GM18861 (cell line): ENCODE results near the gene NLRP1.

Source experiments
- ATAC-seq: cut with Tn5 transposase; IDR thresholded peaks from one replicate; pipeline ENCODE4 v1.9.1; 2021; ENCODE audit not compliant: unreplicated experiment

NLRP1 gene

DNA sequence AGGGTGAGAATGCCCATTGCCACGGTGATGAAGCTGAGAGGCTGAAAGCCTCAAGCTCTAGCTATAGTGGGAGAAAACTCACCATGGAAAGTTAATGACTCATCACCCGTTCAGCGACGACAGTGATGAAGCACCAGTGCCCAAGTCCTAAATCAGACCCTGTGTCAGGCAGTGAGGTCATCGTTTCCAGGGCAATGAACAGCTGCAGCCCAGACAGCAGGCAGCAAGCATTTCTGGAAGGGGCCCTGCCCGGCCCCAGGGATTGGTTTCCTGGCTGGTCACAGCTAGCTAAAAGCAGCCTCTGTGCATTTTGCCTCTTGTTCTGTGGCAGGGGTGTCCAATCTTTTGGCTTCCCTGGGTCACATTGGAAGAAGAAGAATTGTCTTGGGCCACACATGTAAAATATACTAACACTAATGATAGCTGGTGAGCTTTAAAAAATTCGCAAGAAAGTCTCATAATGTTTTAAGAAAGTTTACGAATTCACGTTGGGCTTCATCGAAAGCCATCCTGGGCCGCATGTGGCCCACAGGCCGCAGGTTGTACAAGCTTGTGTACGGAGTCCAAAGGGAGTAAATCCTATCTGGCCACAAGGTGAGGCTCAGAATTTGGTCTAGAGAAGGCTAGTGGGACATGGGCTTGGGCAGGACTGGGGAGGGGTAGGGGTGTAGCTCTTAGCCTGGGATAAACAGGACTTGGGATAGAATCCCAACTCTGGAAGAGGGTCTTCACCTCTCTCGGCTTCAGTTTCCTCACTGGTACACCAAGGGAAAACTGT, 57.3 kb downstream of the NLRP1 start:
- no peak for ATAC-seq

DNA sequence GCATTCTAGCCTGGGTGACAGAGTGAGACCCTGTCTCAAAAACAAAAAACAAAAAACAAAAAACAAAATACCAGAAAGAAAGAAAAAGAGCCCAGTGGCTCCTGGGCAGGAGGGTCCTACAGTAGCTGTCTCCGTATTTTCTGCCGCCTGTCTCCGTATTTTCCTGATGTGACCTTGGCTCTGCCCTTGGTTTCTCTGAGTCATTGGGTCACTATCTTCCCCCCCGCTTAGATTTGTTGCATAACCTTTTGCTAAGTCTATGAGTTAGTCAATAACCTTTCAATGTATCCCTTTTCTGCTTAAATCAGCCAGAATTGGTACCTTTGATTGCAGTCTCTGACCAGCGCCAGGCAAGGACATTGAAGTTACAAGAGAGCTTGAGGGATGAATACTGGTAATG, 61.1 kb downstream of the NLRP1 start:
- no peak for ATAC-seq

DNA sequence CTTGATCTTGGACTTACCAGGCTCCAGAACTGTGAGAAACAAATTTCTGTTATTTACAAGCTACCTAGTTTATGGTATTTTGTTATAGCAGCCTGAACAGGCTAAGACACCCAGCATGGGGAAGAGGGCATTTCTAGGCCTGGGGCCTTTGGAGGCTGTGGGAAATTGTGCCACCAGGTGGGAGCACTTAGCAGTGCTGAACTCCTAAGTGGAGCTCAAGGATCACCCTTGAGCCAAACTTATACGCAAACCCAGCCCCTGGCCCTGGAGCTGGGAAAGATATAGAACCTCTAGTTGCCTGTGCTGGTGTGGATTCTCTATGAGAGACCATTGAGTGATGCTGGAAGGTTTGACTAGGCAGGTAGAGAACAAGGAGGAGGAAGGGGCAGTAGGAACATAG, 61.8 kb downstream of the NLRP1 start:
- no peak for ATAC-seq

- ATAC-seq: no peak
Measured at GRCh38 chr17:5516060-5516792, 68.1 kb downstream of the NLRP1 start.

GRCh38 chr17:5514976-5515375, 69.3 kb downstream of the NLRP1 start:
- no peak for ATAC-seq

- ATAC-seq: no peak
Measured at GRCh38 chr17:5513628-5514027, 70.7 kb downstream of the NLRP1 start.

GRCh38 chr17:5511401-5512225, 72.7 kb downstream of the NLRP1 start:
- ATAC-seq: no peak

DNA sequence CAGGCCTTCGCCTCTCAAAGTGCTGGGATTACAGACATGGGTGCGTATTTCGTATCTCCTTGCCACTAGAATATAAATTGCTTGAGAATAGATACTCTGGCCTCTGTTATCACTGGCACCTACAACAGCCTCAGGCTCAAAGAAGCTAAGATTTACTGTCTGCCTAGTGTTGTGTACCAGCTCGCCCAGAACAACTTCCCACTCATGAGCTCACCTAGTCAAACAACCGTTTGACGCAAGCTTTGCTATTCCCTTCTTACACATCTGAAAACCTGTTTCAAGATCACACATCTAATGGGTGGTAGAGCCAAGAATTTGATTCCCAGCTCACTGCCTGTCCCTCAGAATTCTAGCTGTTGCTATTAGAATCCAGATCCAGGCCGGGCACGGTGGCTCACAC, 73.5 kb downstream of the NLRP1 start:
- ATAC-seq: no peak

DNA sequence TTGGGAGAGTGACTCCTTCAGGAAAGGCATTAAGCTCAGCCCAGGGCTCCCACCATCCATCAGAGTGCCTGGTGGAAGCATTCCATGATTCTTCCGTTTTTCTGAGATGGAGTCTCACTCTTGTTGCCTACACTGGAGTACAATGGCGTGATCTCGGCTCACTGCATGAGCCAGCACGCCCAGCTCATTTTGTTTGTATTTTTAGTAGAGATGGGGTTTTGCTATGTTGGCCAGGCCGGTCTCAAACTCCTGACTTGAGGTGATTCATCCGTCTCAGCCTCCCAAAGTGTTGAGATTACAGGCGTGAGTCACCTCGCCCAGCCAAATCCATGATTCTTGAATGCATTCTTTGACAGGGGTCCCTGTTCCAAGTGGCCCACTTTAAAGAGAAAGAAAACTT, 74.8 kb downstream of the NLRP1 start:
- ATAC-seq: no peak

- no peak for ATAC-seq
Measured at GRCh38 chr17:5508810-5509209, 75.5 kb downstream of the NLRP1 start.

DNA sequence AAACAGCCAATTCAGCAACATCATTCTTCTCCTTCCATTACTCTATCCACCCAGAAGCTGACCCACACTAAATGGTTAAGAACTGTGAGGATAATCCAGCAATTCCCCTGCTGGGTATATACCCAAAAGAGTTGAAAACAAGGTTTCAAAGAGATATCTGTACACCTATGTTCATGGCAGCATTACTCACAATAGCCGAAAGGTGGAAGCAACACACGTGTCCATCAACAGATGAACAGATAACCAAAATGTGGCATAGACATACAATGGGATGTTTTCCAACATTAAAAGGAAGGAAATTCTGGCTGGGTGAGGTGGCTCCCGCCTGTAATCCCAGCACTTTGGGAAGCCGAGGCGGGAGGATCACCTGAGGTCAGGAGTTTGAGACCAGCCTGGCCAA, 78.0 kb downstream of the NLRP1 start:
- no peak for ATAC-seq

DNA sequence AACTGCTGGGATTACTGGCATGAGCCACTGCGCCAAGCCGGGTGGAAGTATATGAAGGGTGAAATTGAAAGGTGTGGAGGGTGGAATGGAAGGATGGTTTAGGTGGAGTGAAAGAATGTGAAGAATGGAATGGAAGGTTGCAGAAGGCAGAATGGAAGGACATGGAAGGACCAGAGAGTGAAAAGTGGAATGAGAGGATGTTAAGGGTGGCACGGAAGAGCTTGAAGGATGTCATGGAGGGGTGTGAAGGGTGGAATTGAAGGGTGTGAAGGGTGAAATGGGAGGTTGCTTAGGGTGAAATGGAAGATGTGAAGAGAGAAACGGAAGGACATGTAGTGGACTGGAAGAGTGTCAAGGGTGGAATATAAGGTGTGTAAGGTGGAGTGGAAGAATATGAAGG, 81.8 kb downstream of the NLRP1 start:
- no peak for ATAC-seq

DNA sequence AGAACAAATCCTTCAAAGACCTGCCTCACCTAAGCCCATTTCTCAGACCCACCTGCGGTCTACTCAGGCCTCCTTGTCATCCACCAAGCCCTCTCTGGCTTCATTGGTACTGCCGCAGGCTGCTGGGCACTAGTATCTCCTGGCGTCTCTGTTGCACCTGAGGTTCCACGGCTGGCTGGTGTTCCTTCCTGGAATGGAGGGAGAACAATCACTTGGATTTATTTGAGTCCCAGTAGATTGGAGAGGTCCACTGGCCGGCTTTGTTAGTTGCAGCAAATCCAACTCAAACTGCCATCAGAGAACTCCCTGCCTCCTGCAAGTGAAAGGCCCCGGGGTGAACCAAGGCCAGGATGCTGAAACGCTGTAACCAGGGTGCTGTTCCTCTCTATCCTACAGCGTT, 82.6 kb downstream of the NLRP1 start:
- no peak for ATAC-seq

DNA sequence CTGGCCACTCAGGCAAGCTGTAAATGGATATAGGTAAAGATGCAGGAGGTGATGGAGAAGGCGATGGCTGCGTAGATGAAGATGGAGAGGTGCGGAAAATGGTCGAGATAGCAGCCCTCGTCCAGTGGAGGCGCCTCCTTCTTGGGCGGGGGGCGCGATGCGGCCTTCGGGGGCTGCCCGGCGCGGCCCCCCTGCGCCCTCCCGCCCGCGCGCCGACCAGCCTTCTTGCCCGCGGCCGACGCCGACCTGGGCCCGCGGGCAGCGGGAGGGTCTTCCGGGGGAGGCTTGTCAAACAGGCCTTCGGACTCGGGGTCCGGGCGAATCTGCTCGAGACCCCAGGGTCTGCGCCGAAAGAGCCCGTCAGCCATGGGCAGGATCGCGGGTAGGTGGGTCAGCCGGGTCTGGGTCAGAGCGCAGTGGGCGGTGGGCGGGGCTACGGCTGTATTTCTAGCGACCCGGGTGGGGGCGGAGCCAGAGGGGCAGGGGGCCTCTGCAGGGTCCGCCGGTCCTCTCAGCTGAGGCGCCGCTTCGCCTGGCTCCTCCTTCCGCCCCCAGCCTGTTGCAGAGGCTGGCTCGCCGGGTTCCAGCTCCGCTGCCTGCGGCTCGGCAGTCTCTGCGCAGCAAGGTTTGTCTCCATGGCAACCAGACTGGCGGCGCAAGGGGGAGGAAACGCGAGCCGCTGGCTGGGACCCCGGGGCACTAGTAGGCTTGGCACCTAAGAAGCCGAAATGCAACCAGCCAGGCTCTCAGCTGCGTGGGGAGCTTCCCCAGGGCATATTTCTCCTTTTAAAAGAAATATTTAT, 83.5 kb downstream of the NLRP1 start:
- ATAC-seq: no peak

GRCh38 chr17:5500247-5500588, 84.1 kb downstream of the NLRP1 start:
- ATAC-seq: no peak

DNA sequence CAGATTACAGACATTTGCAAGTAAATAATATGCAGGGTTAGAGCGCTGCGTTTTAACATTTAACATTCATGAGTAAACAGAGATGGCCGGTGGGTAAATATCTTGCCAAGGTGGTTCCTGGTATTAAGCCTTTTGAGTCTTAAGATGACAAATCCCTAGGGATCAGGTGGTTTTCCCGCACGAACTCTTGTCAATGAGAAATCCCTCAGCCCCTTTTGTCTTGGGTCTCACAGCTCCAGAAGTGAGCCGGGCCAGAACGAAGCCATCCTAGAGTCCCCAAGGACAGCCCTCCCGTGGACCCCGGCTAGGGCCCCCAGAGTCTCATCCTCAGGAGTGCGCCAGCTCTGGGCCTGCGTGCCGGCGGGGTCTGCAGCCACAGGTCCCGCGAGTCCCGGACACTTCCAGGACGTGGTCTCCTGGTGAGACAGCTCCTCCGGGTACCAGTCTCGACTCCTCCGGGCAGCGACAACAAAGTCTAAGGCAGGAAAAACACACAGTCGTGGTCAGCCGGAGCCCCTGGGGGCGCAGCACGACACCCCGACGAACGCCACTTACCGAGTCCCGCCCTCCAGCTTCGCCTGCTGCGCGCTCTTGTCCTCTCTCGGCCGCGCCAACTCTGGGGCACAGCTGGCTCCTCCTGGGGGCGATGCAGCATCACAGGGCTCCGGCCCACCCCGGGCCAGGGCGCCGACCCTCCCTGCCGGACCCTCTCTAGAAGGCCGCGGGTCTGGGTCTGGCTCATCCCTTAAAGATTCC, 84.7 kb downstream of the NLRP1 start:
- ATAC-seq: no peak

DNA sequence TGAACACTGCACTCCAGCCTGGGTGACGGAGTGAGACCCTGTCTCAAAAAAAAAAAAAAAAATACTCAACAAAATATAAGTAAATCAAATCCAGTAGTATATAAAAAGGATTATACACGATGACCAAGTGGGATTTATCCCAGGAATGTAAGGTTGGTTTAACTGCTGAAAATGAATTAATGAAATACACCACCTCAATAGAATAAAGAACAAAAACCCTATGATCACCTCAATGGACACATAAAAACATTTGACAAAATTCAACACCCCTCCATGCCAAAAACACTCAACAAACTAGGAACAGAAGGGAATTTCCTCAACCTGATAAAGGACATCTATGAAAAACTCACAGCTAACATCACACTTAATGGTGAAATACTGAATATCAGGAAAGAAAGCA, 91.3 kb downstream of the NLRP1 start:
- no peak for ATAC-seq

GRCh38 chr17:5488752-5489151, 95.6 kb downstream of the NLRP1 start:
- no peak for ATAC-seq

DNA sequence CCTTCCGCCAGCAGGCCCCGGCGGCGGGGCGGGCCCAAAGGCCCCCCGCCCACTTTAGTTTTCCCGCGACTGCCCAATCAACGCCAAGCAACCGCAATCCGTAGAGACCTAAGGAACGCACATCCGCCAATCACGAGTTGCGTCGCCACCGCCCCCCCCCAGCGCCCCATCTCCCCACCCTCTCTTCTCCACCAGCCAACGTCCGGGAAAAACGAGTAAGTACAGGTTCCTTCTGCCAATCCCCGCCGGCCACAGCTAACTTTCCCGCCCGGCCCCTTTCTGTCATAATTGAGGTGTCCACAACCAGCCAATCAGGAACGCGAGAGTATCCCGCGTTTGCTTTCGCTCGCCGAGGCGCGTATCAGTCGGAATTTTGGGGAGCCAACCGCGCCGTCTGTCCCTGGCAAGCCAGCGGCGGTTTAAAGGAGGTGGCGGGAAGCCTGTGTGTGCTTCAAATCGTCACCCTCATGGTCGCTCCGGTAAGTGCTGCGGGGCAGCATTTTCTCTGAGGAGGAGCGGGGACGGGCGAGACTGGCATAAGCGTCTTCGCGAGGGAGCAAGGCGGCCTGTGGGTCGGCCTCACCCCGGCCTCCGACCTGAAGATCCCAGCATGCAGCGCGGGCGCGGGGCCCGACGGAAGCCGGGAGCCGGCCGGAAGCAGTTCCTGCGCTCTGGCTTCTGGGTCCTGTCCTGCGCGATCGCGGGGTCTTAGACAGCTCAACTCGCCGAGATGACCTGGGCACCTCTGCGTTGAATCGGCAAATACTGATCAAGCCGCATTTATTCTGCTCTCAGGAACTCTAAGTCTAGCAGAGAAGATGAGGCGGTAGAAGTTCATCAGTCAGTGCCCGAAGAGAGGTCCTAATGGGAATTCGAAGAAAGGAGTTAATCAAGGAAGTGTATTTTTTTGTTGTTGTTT, 97.8 kb downstream of the NLRP1 start, which contains the start of gene MIS12:
MIS12 (plus strand) TSS at position 361 of the 919 bp plus-strand sequence. CDS start 2,297 bp downstream, outside the sequence.
- peak; percentile 56 for ATAC-seq
